Activated CD4-positive, alpha-beta memory T cell treated with anti-CD3 and anti-CD28 coated beads for 36 hours (primary cell): ENCODE results near the gene CNTRL. TPM values are rescaled to one million over a fixed set of nuclear protein-coding genes. Genes with fewer than 3 reads are reported as not detected.

Experiments used
- CTCF ChIA-PET: fragments of 350-600 bp; sonication (Branson Sonifier 250); formaldehyde crosslinking; loops from one replicate; lab custom pipeline; 2021; ENCODE audit warnings: antibody characterized with exemption, inconsistent platforms; lab: Charles Lee
- POLR2A ChIA-PET: fragments of 350-600 bp; sonication (Branson Sonifier 250); formaldehyde crosslinking; loops from one replicate; lab custom pipeline; 2021; ENCODE audit warnings: antibody characterized with exemption; lab: Charles Lee
- DNase-seq: peaks from one replicate; pipeline ENCODE4 v3.0.0-alpha.2; 2020
- H3K27ac Mint-ChIP-seq: one replicate; pipeline ENCODE4 v1.8.0; 2021; ENCODE audit warnings: mixed read lengths
- H3K27me3 Mint-ChIP-seq: one replicate; pipeline ENCODE4 v1.8.0; 2021; ENCODE audit warnings: mixed read lengths
- H3K36me3 Mint-ChIP-seq: one replicate; pipeline ENCODE4 v1.8.0; 2021; ENCODE audit warnings: mixed read lengths
- H3K4me1 Mint-ChIP-seq: one replicate; pipeline ENCODE4 v1.8.0; 2021; ENCODE audit warnings: low read depth, mixed read lengths
- H3K4me3 Mint-ChIP-seq: one replicate; pipeline ENCODE4 v1.8.0; 2021; ENCODE audit warnings: mild to moderate bottlenecking, mixed read lengths
- H3K9me3 Mint-ChIP-seq: one replicate; pipeline ENCODE4 v1.8.0; 2021; ENCODE audit warnings: mixed read lengths
- intact Hi-C: fragments of 100-400 bp; cut with micrococcal nuclease; formaldehyde crosslinking; loops from one replicate; pipeline ENCODE4 v1.15.1; 2023
- total RNA-seq, 2 experiments: library from RNA; stranded (reverse); gene quantifications; one replicate each; pipeline ENCODE4 v1.2.3, GENCODE V29; 2021

Gene CNTRL
- total RNA-seq, 2 experiments from 2014 or later, result 60.0 to 65.1 TPM

DNA sequence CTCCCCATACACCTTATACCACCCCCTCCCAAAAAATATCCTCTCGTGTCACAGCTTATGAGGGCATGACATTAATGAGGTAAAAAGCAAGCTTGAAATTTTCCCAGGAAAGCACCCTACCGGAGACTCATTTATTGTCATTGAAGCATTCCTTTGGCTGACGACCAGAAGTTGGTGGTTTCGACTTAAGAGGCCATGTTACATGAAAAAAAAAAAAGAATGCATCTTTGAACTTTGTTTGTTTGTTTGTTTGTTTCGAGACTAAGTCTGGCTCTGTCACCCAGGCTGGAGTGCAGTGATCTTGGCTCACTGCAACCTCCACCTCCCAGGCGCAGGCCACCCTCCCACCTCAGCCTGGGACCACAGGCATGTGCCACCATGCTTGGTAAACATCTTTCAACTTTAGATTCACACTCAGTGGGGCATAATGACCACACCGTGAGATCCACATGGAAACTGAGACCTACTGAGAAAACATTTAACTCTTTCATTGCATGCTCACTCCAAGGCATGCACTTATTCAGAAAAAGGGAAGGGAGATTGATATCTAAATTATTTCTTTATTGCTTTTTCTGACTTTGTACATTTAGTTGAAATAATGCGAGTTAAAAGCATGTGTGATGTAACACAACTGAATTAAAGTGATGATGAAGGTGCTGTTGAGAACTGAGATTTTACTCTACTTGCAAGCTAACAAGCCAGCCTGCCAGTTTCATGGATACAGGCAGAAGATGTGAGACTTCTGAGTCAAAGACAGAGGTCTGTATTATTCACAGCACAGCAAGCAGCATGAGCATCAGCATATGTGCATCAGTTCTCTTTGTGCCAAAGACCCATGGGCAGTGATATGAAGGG lies 132.0 kb downstream of the CNTRL start:
- CTCF ChIA-PET, result interaction anchor here (1.0 to 1.6 kb wide), 2 partner anchors 8 to 114 kb away, joined by 4 to 5 read pairs; no protein-coding TSS in a partner anchor

DNA sequence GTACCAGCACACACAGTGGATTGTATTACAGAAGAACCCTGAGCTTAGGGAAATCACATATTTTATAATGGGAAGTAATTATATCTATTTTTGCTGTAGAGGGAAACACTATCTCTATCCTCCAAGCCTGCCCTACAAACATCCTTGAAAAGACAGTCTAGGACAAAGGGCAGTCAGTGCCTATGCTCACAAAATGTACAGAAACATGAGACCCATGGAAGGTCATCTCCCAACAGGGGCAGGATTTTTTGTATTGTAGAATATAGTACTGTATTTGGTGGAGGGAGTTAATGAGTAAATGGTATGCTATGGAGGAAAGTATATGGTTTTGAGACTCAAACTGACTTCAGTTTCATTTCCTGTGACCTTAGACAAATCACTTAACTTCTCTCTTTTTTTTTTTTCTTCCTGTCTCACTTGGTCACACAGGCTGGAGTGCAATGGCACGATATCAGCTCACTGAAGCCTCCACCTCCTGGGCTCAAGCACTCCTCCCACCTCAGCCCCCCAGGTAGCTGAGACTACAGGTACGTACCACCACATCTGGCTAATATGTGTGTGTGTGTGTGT lies 132.7 kb downstream of the CNTRL start:
- intact Hi-C loops, result no loop called here
- Mint-ChIP-seq H3K4me3 (no peak overlapping the region), H3K27me3 (no peaks in the 10 kb centered on the region), H3K9me3 (no peaks in the 10 kb centered on the region), H3K27ac (peak overlapping the region; percentile 21), H3K4me1 (peaks cover 16% of the 10 kb centered on the region), H3K36me3 (no peaks in the 10 kb centered on the region)
- ChIA-PET CTCF (no interaction called here), POLR2A (interaction anchor here (0.6 kb wide), 1 partner anchor 186 kb away, joined by 3 read pairs; no protein-coding TSS in a partner anchor)
- DNase-seq, result no peak

More for the DNA sequence above, 132.0 kb downstream of the CNTRL start:
- no peaks in the 10 kb centered on the region for H3K9me3 Mint-ChIP-seq
- no peak overlapping the region for H3K4me3 Mint-ChIP-seq
- DNase-seq, result no peak
- H3K36me3 Mint-ChIP-seq, result no peaks in the 10 kb centered on the region
- POLR2A ChIA-PET, result no interaction called here
- no peak overlapping the region for H3K27ac Mint-ChIP-seq
- no peaks in the 10 kb centered on the region for H3K27me3 Mint-ChIP-seq
- intact Hi-C loops, result no loop called here
- H3K4me1 Mint-ChIP-seq, result peaks cover 21% of the 10 kb centered on the region

DNA sequence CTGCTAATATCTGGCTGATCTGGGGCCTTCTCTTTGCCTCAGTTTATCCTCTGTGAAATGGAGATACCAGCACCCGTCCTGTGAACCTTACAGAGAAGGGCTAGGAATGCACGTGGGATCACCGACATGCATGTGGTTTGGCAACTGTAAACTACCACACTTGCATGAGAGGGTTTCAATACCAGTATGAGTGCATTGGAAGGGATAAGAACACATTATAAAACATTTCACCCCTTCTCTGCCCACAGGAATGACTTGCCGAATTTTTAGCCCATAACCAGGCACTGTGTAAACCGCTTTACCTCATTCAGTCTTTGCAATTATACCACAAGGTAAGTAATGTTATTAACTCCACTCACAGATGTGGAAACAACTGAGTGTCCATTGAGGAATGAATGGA lies 135.8 kb downstream of the CNTRL start:
- ChIA-PET CTCF (interaction anchor here (1.5 kb wide), 1 partner anchor 12 kb away, joined by 3 read pairs; no protein-coding TSS in a partner anchor), POLR2A (no interaction called here)
- no peaks in the 10 kb centered on the region for H3K9me3 Mint-ChIP-seq
- intact Hi-C loops, result loop anchor here (5.0 kb wide), 2 partner anchors 67 to 192 kb away; no protein-coding TSS in a partner anchor
- H3K36me3 Mint-ChIP-seq, result no peaks in the 10 kb centered on the region
- no peak overlapping the region for H3K27ac Mint-ChIP-seq
- no peak overlapping the region for H3K4me3 Mint-ChIP-seq
- H3K4me1 Mint-ChIP-seq, result peaks cover 14% of the 10 kb centered on the region
- H3K27me3 Mint-ChIP-seq, result no peaks in the 10 kb centered on the region
- no peak for DNase-seq

DNA sequence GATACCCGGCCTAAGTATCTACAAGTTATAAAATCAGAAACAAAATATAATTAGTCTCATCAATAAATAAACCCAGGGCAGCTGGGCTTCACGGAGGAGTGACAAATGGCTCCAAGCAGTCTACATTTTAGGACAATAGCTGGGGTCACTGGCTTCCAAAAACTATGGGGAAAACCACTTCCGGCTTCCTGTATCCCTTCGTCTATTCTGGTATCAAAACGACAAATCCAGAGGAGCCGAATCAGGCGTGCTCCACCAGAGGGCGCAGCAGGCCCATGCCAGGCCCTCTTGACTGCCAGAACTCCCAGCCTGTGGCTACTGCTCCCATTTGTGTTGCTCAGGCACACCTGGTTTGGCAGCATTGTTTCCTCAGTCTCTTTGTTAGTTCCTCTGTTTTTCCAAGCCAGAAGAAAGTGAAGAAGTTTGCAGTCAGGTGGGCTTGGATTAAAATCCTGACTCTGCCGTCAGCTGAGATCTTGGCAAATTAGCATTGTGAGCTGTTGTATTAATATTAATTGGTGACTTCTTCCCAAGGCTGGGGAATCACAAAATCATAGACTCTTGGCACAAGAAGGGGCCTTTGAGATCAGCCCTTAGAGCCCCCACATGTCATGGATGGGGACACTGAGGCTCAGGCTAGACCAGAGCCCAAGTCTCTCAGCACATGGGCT lies 138.5 kb downstream of the CNTRL start:
- intact Hi-C loops, result loop anchor here (5.0 kb wide), 2 partner anchors 64 to 189 kb away; no protein-coding TSS in a partner anchor
- Mint-ChIP-seq H3K27ac (no peak overlapping the region), H3K9me3 (no peaks in the 10 kb centered on the region), H3K36me3 (no peaks in the 10 kb centered on the region), H3K4me3 (no peak overlapping the region), H3K27me3 (no peaks in the 10 kb centered on the region), H3K4me1 (peaks cover 5% of the 10 kb centered on the region)
- CTCF ChIA-PET, result interaction anchor here (0.6 to 5.0 kb wide), 35 partner anchors 9 to 330 kb away, joined by 3 to 44 read pairs (median 4); partner anchors contain the start of genes GSN and RAB14
- peak; percentile 84 for DNase-seq
- POLR2A ChIA-PET, result interaction anchor here (1.3 kb wide), 1 partner anchor 11 kb away, joined by 4 read pairs; the partner anchor contains the start of gene RAB14

DNA sequence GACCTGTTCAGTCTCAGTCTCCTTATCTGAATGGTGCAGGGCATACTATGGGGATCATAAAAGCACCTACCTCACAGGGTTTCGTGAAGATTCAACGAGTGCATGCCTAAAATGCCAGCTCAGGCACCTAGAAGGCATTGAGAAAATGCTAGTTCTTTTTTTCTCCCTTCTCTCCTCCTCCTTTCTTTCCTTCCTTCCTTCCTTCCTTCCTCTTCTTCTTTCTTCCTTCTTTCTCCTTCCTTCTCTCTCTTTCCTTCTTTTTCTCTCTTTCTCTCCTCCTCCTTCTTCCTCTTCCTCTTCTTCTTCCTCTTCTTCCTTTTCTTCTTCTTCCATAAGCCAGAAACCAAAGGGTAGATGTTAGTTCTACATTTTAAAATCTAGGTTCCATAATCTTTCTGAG lies 139.2 kb downstream of the CNTRL start:
- Mint-ChIP-seq H3K36me3 (no peaks in the 10 kb centered on the region), H3K9me3 (no peaks in the 10 kb centered on the region), H3K4me1 (peaks cover 5% of the 10 kb centered on the region), H3K27ac (no peak overlapping the region), H3K27me3 (no peaks in the 10 kb centered on the region), H3K4me3 (no peak overlapping the region)
- CTCF ChIA-PET, result interaction anchor here (0.7 to 5.0 kb wide), 24 partner anchors 8 to 249 kb away, joined by 3 to 44 read pairs (median 4); partner anchors contain the start of genes GSN and RAB14
- POLR2A ChIA-PET, result no interaction called here
- no peak for DNase-seq
- intact Hi-C loops, result loop anchor here (5.0 kb wide), 2 partner anchors 63 to 188 kb away; no protein-coding TSS in a partner anchor

DNA sequence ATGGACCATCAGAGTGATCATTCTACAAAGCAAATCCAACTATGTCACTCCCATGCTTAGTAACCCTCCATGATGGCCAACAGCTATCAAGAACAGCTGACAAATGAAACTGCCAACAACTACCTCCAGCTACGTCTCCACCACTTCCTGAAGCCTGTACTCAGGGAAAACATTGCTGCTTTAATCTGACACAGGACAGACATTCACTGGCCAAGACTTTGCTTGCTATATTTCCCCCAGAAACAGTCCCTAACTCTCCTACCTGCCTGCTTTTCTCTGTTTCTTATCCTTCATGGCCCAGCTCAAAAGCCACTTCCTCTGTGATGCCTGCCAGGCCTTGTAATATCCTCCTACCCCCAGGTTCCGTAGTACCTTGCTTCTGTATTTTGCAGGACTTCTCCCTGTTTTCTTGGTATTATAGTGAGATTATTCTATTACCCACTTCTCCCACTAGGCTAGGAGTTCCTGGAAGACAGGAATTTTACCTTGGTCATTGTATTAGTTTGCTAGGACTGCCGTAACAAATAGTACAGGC lies 141.6 kb downstream of the CNTRL start:
- Mint-ChIP-seq H3K27me3 (no peaks in the 10 kb centered on the region), H3K4me1 (peaks cover 5% of the 10 kb centered on the region), H3K36me3 (no peaks in the 10 kb centered on the region), H3K4me3 (no peak overlapping the region), H3K27ac (no peak overlapping the region), H3K9me3 (no peaks in the 10 kb centered on the region)
- no peak for DNase-seq
- ChIA-PET POLR2A (no interaction called here), CTCF (interaction anchor here (1.4 to 1.6 kb wide), 3 partner anchors 62 to 183 kb away, joined by 4 to 5 read pairs (median 5); no protein-coding TSS in a partner anchor)
- intact Hi-C loops, result no loop called here

DNA sequence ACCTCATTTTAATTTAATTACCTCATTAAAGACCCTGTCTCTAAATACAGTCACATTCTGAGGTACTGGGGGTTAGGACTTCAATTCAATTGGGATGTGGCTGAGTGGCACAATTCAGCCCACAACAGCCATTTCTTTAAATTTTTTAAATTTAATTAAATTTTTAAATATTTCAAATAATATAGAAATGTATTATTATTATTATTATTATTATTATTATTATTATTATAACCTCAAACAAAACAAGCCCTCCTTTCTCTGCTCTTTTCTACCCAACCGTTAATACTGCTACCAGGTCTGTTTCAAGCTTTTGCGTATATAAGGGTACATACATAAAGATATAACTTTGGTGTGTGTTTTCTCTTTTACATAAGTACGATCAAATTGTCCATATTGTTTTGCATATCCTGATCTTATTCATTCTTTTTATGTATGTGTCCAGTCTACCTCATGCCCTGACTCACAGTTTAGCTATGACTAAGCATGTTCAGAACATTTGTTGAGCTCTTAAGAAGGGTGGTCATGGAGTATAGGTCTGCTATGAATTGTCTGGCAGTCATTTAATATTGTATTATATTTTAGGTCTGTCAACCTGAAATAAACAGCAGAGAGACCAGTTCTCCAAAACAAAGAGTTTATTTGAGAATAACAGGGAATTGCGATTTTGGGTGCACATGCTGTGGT lies 143.0 kb downstream of the CNTRL start:
- ChIA-PET CTCF (interaction anchor here (0.8 to 1.6 kb wide), 3 partner anchors 102 to 187 kb away, joined by 3 to 4 read pairs (median 3); no protein-coding TSS in a partner anchor), POLR2A (no interaction called here)
- Mint-ChIP-seq H3K27ac (no peak overlapping the region), H3K36me3 (no peaks in the 10 kb centered on the region), H3K9me3 (no peaks in the 10 kb centered on the region), H3K27me3 (no peaks in the 10 kb centered on the region), H3K4me3 (no peak overlapping the region), H3K4me1 (peaks cover 5% of the 10 kb centered on the region)
- intact Hi-C loops, result no loop called here
- no peak for DNase-seq

DNA sequence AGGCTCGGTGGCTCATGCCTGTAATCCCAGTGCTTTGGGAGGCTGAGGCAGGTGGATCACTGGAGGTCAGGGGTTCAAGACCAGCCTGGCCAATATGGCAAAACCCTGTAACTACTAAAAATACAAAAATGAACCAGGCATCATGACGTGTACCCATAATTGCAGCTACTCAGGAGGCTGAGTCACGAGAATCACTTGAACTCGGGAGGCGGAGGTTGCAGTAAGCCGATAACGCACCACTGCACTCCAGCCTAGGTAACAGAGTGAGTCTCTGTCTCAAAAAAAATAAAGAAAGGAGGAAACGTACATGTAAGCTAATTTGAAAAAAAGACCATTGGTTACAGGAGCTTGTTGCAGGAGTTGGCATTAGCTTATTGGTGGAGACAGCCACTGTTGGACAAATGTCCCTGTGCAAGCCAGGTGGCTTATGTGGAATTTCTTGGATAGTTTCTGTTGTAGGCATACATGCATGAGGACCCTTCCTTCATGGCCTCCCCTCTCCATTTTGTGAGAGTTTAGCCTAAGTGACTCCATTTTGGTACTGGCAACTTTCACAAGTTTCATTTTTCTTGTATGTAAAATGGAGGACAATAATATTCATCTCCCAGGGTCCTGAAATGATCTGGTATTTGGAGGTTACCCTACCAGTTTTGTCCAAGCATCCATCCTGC lies 143.7 kb downstream of the CNTRL start:
- Mint-ChIP-seq H3K36me3 (no peaks in the 10 kb centered on the region), H3K27me3 (no peaks in the 10 kb centered on the region), H3K4me3 (no peak overlapping the region), H3K4me1 (peaks cover 3% of the 10 kb centered on the region), H3K27ac (no peak overlapping the region), H3K9me3 (no peaks in the 10 kb centered on the region)
- no peak for DNase-seq
- ChIA-PET POLR2A (no interaction called here), CTCF (interaction anchor here (0.8 to 1.6 kb wide), 3 partner anchors 102 to 186 kb away, joined by 3 to 4 read pairs (median 3); no protein-coding TSS in a partner anchor)
- intact Hi-C loops, result no loop called here

DNA sequence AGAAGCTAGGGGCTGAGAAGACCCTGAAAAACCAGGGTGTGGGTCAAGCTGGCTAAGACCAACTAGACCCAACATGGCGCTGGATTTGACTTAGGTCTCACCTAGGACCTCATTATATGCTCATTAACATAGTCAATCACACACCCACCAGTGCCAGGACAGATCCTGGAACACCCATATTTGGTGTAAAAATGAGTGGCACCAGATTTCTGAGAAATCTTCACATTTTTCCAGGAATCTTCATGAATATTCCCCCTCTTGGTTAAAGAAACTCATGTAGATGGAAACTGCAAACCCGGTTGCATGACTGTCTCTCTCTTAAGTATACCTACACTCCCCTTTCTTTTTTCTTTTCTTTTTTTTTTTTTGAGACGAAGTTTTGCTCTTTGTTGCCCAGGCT lies 144.8 kb downstream of the CNTRL start:
- POLR2A ChIA-PET, result interaction anchor here (0.6 kb wide), 1 partner anchor 10 kb away, joined by 3 read pairs; no protein-coding TSS in a partner anchor
- DNase-seq, result no peak
- H3K27ac Mint-ChIP-seq, result no peak overlapping the region
- no peaks in the 10 kb centered on the region for H3K27me3 Mint-ChIP-seq
- H3K9me3 Mint-ChIP-seq, result no peaks in the 10 kb centered on the region
- H3K4me3 Mint-ChIP-seq, result no peak overlapping the region
- no peaks in the 10 kb centered on the region for H3K36me3 Mint-ChIP-seq
- CTCF ChIA-PET, result no interaction called here
- intact Hi-C loops, result no loop called here
- H3K4me1 Mint-ChIP-seq, result peaks cover 3% of the 10 kb centered on the region

DNA sequence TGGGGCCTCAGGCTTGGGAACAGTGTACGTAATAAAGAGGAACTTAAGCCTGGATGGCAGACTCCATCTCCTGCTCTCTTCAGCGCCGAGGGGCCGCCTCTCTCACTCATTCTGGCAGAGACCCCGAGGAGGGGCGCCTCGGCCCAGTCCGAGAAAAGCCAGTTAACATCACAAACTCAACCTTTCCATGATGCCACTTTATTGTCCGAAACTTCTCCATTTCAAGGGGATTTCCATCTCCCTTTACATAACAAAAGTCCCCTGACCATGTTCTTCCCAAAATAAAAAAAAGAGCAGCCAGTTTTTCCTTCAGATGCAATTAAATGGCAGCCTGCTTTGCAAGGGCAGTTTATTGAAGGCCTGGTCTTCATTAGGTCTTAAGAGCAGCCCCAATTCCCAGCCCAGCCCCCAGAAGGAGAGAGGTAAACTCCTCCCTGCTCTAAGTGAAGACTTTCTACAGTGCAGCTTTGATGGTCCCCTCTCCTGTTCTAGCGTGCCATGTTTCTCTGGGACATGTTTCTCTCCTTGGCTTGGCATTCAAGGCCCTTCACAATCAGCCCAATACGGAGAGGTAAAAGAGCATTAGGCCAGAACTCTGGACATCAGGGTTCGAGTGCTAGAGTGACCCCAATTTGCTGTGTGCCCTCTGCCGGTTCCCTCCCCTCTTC lies 146.4 kb downstream of the CNTRL start:
- ChIA-PET CTCF (interaction anchor here (1.1 to 4.3 kb wide), 2 partner anchors 8 to 98 kb away, joined by 3 to 24 read pairs; no protein-coding TSS in a partner anchor), POLR2A (no interaction called here)
- no peak overlapping the region for H3K27ac Mint-ChIP-seq
- peaks cover 3% of the 10 kb centered on the region for H3K4me1 Mint-ChIP-seq
- H3K4me3 Mint-ChIP-seq, result no peak overlapping the region
- intact Hi-C loops, result no loop called here
- no peaks in the 10 kb centered on the region for H3K36me3 Mint-ChIP-seq
- DNase-seq, result no peak
- H3K27me3 Mint-ChIP-seq, result no peaks in the 10 kb centered on the region
- H3K9me3 Mint-ChIP-seq, result no peaks in the 10 kb centered on the region
